HG03135 (cell line): ENCODE results near the gene POLK.
"Not testable (repeated sequence)": the region's sequence is repeated elsewhere in the genome, so short reads cannot be mapped to it uniquely, and the experiment has no call there.

Source experiments
- ATAC-seq: cut with Tn5 transposase; IDR thresholded peaks from one replicate; pipeline ENCODE4 v1.9.1; 2021; ENCODE audit warnings: mild to moderate bottlenecking, moderate library complexity; ENCODE audit not compliant: unreplicated experiment

The POLK gene

DNA sequence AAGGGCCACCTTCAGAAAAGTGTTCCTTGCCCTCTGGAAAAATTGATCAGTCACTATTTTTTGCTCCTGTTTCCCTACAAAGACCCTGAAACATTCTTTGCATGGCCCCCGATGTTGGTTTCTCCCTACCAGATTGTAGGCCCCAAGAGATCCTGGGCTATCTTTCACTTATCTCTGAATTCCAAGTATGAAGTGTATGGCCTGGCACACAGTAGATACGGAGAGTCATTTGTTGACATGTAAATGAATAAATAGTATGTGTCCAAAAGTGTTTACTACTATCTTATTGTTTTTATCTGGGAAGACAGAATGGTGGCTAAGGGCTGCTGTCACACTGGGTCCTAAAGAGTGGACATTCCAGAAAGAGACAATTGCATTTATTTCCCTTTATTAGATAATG is 92.1 kb downstream of the POLK start:
- no peak for ATAC-seq

DNA sequence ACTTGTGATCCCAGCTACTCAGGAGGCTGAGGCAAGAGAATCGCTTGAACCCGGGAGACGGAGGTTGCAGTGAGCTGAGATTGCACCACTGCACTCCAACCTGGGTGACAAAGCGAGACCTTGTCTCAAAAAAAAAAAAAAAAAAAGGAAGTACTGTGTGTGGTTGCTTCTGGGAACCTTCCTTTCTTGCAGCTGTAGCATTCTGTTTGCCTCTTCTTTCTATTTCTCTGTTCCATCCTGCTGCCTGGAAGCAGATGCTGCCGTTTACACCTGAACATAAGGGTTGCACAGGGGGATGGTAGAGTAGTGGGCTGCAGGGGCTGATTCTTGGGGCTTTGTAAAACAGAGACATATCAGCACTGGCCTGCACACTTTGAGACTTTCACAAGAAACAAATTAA is 95.7 kb downstream of the POLK start:
- ATAC-seq: not testable (repeated sequence)

DNA sequence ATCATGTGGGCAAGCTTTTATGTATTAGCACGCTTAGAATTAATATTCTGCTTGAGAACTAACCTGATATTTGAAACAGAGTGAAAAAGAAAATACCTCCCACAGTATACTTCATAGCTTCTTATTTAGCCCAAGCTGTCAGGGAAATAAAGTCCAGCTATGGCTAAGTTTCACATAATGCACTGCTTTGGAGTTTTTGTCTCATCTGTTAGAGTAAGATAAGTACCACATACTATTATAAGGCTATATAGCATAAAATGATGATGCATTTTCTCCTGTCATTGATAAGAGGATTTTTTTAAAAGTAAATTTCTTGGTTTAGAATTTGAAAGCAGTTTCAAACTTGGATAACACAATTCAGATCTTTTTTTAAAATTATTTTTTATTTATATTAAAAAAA is 97.2 kb downstream of the POLK start:
- ATAC-seq: no peak

DNA sequence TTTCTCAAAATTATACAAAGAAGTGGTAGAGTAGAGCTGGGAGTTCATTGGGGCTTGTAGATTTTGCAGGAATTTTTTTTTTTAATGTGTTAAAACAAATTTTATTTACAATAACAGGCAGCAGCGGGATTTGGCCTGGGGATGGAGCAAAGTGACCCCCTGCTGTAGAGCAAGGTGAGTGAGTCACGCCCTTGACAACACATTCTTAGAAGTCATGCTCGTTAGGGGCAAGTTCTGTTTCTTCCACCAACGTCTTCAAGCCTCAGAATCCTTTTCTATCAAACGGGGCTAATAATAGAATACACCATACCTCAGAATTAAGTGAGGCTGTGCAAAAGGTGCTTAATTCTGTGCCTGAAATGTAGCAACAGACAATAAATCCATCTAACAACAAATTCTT is 98.5 kb downstream of the POLK start:
- no peak for ATAC-seq

DNA sequence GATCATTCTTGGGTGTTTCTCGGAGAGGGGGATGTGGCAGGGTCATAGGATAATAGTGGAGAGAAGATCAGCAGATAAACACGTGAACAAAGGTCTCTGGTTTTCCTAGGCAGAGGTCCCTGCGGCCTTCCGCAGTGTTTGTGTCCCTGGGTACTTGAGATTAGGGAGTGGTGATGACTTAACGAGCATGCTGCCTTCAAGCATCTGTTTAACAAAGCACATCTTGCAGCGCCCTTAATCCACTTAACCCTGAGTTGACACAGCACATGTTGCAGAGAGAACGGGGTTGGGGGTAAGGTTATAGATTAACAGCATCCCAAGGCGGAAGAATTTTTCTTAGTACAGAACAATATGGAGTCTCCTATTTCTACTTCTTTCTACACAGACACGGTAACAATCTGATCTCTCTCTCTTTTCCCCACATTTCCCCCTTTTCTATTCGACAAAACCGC is 99.2 kb downstream of the POLK start:
- ATAC-seq: not testable (repeated sequence)

DNA sequence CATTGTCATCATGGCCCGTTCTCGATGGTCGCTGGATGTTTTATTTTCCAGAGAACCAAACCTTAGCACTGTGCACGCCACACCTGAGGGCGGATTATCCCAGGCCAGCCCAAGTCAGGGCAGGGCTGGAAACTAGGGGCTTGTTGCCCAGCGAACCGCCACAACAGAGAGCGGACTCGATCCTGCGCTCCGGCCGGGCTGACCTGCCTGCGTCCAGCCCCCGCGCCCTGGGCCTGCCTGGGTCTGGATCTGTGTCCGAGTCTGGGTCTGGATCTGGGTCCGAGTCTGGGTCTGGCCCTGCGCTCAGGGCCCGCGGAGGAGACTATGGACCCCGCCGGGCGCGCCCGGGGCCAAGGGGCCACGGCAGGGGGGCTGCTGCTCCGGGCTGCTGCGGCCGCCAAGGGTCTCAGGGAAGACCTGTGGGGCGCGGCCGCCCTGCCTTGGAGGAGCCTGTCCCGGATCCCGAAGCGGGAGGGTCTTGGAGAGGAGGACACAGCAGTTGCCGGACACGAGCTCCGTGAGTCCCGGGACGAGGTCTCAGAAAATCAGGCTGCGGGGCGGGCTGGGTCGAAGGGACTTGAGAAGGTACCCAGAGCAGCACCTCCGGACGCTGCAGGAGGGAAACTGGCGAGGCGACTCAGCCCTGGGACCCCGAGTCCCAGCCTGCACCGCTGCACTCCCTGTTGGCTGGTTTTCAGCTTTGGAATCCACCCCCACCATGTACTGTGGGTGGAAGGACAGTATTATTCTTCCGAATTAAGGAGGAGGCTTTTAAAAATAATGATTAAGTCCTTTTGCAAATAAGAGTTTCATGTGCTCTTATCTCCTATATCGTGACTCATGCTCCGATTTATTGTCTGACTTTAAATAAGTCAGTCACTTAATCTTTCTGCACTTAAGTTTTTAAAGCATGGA is 99.9 kb downstream of the POLK start, which contains the start of gene ANKDD1B:
TSS of gene ANKDD1B (plus strand) at position 143 of the 915 bp plus-strand sequence. CDS start at position 325, 182 bp downstream.
- ATAC-seq: no peak

DNA sequence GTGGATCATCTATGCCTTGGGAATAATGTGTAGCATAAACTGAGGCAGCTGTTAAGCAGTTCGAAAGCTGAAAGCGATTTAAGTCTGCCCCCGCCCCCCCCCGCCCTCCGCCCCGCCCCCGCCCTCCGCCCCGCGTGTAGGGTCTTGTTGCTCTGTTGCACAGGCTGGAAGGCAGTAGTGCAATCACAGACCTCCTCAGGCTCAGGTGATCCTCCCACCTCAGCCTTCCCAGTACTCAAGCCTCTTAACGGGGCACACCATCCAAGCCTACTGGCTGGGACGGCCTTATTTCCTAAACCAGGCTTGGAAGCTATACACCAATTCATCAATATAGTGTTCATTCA is 100.5 kb downstream of the POLK start:
- no peak for ATAC-seq

DNA sequence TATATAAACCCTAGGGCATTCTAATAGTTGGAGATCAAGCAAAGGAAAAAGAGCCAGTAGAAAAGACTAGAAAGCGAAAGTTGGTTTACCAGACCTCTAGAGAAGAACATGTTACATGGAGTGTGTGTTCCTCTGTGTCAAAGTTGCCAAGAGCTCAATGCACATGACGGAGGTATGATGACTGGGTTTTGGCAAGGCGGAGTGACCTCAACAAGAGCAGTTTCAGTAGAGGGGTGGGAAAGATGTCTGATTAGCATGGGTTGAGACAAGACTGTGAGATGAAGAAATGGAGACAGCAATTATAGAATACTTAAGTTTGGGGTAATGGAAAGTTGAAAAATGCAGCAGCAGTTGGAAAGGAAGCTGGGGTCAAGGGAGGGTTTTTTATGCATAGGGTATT is 101.2 kb downstream of the POLK start:
- ATAC-seq: no peak

DNA sequence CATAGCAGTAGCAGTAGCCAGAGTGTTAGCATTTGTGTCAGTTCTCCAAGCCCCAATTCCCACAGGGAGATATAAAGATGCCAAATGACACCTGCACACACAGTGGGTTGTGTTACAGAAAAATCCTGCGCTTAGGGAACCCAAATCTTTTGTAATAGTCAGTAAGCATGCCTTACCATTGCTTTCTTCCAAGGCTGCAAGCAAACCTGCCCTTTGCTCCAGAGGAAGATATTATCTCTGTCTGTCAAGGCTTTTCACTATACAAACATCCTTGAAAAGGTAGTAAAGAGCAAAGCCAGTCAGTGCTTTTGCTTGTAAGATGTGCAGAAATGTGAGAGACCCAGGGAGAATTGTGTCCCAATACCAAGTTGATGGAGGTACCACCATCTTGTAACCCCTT is 102.5 kb downstream of the POLK start:
- ATAC-seq: no peak

DNA sequence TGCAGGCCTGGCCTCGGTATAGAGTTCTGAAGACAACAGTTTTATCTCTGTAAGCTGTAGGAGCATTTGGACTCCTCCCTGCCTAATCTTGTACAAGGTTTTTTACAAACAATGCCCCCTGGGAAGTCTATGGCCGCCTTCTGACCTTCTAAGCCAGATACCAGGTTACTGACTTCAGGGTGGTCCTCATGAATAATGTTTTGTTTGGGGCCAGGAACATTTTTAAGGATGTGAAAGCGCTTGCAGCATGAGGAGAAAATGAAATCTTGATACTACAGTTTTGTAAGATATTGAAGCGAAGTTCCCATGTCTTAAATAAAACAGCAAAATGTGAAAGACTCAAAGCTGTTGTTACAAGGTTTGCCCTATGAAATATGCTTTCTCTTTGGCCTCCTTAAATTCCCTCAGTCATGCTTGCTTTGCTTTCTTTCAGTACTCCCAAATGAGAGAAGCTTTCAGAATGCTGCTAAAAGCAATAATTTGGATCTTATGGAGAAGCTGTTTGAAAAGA is 104.7 kb downstream of the POLK start:
- ATAC-seq: no peak

DNA sequence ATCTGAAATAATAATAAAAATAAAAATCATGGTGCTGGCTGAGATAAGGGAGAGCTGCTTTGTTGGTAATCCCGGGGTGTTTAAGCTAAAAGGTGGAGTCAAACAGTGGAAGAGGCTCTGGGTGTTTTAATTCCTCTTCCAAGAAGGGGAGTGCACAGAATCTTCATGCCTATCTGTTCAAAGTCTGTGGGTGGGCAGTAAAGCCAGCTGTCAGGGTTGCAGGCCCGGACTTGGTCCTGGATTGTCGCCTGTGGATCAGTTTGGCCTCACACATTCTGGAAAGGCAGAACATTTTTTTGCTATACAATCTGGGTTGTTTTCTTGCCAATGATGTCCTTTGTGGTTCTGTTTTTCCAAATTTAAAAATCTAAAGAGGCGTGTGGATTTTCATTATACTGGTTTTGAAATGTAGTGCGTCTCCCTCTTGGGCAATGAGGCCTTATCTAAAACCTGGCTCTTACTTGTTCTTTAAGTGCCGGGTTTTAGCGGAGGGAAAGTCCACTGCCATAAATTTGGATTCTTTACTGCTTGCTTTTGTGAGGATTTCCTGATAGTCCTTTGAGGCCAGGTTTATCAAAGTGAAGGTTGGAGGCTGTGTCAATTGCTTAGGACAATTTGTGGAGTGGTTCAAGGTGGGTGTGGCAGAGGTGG is 105.4 kb downstream of the POLK start:
- ATAC-seq: no peak

DNA sequence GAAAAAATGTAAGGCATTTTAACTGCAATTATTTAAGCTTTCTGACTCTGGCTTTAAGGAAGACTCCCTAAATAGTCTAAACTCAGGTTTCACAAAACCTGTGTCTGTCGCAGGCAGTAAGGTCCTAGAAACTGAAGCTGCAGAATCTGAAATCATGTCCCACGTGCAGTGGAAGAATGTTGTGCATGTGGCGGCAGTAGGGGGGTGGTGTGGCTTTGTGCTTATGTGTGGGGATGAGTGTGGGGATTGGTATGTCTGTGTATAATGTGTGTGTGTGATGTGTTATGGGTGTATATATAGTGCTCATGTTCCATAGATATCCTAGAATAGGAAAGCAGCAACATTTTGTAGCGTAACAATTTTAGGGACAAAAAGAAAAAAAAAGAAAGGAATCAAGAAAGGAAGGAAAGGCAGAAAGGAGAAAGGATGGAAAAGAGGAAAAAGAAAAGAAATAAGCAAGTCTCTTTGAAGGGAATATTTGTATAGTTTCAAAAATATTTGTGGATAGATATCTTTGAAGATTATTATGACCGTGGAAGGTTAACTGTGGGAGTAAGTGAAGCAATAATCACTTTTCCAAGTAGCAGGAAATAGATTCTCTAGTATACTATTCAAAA is 106.2 kb downstream of the POLK start:
- ATAC-seq: no peak

DNA sequence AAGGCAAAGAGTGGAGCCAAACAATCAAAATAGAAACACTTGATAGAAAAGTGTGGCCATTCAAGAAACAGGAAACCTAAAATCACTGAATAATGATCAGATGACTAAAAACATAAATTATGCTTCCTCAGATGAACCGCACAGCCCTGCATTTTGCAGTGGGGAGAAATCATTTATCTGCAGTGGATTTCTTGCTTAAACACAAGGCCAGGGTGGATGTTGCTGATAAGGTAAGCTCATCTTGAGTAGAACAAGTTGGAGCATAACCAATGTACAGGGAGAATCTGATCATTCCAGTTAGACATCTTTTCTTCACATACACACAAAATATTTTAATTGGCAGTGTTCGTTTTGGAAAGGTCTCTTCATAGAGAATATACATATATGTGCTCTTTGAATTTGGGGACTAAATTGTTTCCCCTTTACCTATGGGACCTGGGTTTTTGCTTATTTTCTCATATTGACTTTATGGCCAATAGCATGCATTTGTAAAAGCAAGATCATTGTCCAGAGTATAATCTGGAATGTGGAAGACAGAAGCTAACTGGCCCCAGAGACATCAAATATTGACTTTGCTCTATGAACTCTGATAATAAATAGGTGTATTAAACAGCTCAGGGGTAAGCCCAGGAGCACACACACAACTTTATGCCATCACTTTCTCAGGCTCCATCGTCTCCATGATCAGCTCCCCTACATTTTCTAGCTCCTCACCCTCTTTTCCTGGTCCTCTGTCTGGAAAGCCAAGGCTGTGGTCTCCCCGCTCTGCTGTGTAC is 108.7 kb downstream of the POLK start:
- no peak for ATAC-seq

DNA sequence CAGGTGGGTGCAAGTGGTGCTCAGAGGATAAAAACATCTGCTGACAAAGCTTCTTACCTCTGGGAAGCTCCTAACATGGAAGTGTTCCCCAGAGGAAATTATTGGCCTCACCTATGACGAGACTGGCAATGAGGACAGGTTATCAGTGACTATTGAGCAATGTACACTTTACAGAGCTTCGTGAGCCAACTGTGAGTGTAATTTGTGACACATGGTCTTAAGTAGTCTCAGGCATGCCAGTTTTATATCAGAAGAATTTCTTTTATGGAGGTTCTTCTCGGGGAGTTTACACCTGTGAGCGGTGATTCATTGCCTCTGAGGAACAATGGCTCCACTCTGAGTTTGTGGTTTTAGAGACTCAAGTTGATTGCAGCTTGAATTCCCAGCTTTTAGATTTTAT is 110.9 kb downstream of the POLK start:
- no peak for ATAC-seq

DNA sequence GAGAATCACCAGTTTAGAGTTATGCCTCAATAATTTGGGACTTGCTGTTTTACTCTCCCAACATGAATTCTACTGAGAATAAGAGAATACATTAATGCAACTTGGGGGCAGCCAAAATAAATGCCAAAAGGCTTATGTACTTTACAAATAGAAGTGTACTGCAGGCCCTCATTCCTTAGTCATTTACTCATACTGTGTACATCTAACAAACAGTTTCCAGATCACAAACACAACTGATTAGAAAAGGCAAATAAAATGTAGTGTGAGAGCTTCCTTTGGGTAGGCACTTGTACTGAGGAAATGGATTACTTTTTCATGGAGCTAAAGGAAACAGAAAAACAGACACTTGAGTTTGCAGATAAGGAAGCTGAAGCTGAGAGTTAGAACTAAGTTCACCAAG is 112.2 kb downstream of the POLK start:
- no peak for ATAC-seq

DNA sequence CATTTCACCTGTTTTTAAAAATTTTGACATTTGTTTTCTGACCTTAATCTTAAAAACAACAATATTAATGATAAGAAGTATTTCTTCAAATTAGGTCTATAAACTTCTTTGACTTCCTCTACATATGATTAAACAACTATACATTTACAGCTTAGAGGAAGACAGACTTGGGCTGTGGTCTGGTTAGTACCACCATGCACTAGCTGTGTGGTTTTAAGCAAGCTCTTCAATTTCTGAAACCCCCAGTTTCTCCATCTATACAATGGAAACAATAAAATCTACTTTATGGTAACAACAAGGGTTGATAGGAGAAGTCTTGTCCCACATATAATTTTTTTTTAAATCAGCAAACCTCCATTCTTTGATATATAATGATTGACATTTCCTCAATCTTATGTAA is 115.3 kb downstream of the POLK start:
- no peak for ATAC-seq

DNA sequence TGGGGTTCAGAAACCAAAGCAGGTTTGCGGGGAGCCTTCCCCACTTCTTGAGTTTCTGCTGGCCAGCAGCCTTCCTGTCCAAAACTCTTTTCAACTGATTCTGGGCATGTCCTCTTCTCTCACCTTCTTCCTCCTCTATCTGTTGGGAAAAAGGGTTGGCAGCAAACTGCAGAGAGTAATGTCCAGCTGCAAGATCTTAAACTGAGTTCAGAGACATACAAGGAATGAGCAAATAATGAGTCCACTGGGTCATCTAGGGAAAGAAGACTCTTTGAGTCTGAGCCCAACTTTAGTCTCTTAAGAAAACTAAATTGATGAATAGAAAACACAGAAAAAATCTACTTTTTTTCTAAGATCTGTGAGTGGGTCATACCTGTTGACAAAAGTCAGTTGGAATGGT is 116.1 kb downstream of the POLK start:
- ATAC-seq: no peak

DNA sequence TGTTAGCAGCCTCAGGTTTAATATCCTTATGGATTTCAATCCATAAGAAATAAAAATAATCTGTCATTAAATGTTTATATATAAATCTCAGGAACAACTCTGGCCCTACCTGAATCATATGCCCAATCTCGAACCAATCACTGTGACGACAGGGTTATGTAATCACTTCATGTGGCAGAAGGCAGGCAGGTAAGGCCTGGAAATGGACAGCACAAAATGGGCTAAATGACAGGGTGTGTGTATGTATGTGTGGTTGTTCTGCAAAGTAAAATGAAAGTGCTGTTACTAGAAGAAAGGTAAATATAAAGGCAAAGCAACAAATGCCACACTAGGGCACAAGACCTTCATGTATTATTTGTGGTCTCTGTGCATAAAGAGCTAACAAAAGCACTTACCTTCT is 119.2 kb downstream of the POLK start:
- ATAC-seq: no peak

DNA sequence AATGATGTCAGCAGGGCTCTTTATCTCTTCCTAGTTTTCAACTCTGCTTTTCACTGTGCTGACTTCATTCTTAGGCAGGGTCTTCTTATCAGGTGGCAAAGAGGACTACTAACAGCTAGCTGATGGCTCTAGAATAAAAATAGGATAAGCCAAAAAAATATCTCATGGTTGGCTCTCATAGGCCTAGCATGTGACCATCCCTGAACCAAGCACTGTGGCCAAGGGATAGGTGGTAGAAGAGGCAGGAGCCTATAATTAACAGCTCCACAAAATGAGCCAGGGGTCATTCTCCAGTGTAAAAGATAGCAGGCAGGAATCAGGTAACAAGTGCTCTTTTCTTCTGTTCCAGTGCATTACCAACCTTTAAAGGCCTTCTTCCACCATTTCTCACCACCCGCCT is 120.6 kb downstream of the POLK start:
- no peak for ATAC-seq

DNA sequence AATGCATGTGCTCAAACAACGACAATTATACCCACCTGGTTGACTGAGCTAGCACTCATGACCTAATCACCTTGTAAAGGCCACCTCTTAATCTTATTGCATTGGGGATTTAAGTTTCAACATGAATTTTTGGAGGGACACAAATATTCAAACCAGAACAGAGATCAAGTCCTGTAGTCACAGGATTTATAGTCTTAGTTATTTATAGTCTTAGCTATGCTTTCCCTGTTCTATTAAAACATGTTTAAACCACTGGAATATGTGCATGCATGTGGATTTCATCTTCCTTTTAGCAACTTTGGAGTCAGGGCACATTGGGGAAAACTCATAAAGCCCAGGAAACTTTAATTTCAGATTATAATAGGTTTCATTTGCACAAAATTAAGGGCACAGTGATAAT is 126.3 kb downstream of the POLK start:
- no peak for ATAC-seq
